GM21528 (cell line): Measurements from ENCODE around the gene EFHC1.

Experiments
- ATAC-seq: cut with Tn5 transposase; IDR thresholded peaks from one replicate; pipeline ENCODE4 v1.9.1; 2021; ENCODE audit warnings: mild to moderate bottlenecking, moderate library complexity; ENCODE audit not compliant: unreplicated experiment, low FRiP score

The EFHC1 gene

GRCh38 chr6:52394251-52394666, 25.9 kb upstream of the EFHC1 start:
- peak; percentile 63 for ATAC-seq

DNA sequence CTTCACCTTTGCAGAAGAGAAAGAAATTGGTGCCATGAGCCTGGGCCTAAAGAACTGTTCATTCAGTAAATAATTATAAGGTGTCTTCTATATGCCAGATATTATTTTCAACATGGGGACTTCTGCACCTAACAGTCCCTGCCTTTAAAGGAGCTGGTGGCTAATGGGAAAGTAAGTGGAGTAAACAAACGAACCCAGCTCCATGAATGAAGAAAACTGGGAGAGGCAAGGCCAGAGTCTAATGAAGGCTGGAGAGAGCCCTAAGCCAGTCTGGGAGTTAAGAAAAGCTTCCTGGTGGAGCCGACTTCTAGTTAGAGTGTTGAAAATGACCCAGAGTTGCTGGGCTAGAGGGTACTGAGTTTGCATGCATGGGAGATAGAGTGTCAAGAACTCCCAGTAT, 24.2 kb upstream of the EFHC1 start:
- no peak for ATAC-seq

GRCh38 chr6:52399511-52400312, 20.4 kb upstream of the EFHC1 start:
- peak; percentile 46 for ATAC-seq

GRCh38 chr6:52400313-52401041, 19.7 kb upstream of the EFHC1 start:
- no peak for ATAC-seq

- ATAC-seq = no peak
These were observed 17.1 kb upstream of the EFHC1 start for GRCh38 chr6:52403086-52403485.

DNA sequence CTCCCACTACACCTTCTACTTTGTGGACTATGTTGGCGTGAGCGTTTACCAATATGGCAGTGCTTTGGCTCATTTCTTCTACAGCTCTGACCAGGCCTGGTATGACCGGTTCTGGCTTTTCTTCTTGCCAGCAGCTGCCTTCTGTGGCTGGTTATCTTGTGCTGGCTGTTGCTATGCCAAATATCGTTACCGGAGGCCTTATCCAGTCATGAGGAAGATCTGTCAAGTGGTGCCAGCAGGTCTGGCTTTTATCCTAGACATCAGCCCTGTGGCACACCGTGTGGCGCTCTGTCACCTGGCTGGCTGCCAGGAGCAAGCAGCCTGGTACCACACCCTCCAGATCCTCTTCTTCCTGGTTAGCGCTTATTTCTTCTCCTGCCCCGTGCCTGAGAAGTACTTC, 16.5 kb upstream of the EFHC1 start:
- no peak for ATAC-seq

GRCh38 chr6:52405243-52405642, 14.9 kb upstream of the EFHC1 start:
- ATAC-seq = no peak

DNA sequence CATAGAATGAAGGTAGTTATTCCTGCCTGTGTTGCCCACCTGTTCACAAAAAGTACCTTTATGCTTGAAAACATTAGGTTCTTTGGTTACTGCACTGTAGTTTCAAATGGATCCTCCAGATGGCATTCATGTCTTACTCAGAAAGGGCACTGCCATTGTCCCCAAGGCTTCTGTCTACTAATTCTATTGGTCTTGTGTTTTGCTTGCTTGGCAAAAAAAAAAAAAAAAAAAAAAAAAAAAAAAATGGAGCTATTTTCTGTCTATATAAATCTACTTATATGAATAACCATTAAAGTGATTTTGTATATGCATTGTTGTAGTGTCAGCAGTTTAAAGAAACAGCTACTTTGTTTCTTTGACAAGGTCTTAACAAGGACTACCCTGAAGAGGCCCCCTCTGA, 12.7 kb upstream of the EFHC1 start:
- no peak for ATAC-seq

DNA sequence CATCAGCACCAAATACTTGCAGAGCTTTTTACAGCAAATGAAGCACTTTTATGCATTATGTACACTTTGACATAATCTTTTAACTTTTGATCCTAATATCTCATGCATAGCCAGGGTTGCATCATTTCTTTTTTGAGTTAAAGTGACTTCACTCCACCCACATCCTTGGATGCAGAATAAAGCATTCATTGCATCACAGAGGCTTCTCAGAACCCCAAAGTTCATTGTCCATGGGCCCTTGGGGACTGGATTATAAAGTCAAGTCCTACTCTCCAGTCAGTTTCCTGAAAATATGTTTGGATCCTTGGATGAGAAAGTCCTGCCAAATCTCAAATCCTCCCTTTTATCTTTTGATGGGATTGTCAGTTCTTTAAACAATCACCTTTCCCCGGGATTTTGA, 10.6 kb upstream of the EFHC1 start:
- ATAC-seq = no peak

- no peak for ATAC-seq
These were observed 9.2 kb upstream of the EFHC1 start for GRCh38 chr6:52410979-52411378.

GRCh38 chr6:52411911-52412310, 8.2 kb upstream of the EFHC1 start:
- no peak for ATAC-seq

GRCh38 chr6:52415333-52415732, 4.8 kb upstream of the EFHC1 start:
- ATAC-seq = no peak

DNA sequence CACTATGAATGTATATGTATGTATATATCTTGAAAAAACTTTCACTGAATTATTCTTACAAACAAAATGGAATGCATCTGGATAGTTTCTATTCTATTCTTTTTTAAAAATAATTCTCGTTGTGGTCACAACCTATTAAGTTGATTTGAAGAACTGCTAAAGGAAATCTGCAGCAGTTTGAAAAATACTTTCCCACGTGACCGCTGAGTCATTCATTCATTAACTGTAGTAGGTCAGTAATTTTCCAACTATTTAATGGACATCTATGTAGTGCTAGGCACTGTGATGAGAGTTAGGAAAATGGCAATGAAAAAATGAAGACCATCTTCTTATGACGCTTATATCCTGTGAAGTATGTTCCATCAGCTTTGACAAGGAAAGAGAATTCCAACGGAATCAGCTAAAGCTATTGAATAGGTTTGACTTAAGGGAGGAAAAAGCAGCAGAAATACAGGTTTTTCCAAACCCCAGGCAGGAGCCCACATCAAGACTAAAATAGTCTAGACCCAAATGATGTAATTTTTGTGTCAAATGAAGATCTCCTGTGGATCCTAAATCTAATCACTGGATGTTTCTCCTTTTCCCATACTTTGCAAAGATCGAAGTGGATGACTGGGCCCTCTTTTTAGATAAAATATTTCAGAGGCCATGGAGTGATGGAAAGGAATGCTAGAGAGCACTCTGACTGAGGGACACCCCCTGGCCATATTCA, 4.1 kb upstream of the EFHC1 start:
- ATAC-seq = no peak

DNA sequence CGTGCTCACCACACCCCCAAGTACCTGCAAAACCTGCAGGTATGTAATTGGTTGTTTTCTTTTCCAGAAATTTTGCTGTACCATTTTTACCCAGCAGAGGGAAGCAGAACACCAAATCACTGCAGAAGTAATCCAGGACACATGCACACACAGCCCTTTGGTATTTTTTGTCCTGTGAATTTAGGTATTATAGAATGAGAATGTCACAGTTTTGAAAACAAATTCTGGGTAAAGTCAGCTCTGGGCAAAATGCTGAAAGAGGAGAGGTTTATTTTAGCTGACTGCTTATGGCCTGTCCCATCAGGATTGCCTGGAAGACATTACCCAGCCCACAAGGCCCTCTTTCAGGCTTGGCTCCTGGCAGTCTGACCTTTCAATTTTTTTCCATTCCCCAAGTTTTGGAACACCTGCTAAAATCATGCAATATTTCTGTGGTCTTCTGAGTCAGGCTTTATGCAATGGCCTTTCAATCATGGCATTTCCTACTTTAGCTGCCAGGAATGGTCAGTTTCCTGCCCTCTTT, 3.5 kb upstream of the EFHC1 start:
- ATAC-seq = no peak

DNA sequence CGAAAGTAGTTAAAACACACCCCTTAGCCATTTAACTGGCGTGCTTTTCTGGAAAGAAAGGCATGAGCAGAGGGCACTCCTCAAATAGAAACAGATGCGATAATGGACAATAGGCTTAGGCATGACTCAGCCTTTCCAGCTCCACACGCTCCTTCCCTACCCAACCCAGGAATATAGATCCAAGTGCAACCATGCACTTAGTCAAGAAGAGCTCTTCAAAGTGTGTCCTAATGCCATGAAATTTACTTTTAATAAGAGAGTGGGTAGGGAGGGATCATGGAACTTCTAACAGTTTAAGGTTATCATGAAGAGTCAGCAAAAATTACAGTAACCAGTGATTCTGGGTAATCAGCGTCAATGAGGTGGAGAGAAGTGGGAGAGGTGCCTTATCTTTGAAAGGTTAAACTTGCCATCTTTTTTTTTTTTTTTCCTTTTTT, 2.4 kb upstream of the EFHC1 start:
- ATAC-seq = no peak

- no peak for ATAC-seq
These were observed 1.5 kb upstream of the EFHC1 start for GRCh38 chr6:52418606-52419005.

DNA sequence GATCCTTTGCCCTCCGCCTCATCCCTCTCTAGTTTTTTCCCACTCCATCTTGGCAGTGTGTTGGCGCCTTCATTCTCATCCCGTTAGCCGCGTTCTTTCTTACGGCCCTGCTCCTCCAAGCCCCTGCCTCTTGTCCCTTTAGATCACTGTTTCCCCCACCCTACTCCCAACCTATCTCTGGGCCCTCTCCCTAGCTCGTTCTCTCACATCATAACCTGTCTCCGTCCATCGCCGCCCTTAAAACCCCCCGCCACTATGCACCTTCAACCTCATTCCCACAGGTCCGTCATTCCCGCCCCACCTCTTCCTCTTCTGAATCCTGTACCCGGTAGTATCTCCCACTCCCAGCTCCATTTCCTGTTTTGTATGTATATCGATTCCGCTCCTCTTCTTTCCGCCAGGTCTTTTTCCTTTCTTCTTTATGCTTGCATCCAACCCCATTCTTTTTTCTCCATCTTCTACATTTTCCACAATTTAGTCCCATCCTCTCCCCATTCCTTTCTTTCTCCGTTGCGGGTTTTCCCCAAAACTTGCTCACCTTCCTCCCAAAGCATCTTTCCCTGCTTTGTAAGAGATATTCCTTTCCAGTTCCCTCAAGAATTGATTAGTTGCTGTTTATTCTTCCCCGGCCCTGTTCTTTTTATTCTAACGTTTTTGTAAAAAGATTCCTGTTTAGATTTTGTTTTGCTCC, 671 bp downstream of the EFHC1 start:
- no peak for ATAC-seq

- no peak for ATAC-seq
These were observed 2.0 kb downstream of the EFHC1 start for GRCh38 chr6:52422156-52422555.

DNA sequence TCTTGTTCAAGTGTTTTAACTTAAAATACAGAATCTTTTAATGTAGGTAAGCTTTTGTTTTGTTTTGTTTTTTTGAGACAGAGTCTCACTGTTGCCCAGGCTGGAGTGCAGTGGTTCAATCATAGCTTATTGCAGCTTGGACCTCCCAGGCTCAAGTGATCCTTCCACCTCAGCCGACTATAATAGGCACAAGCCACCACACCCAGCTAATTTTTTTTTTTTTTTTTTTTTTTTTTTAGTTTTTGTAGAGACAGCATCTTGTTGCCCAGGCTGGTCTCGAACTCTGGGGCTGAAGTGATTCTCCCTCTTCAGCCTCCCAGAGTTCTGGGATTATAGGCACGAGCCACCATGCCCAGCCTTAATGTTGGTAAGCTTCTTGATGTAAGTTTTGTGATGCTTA, 3.3 kb downstream of the EFHC1 start:
- no peak for ATAC-seq

DNA sequence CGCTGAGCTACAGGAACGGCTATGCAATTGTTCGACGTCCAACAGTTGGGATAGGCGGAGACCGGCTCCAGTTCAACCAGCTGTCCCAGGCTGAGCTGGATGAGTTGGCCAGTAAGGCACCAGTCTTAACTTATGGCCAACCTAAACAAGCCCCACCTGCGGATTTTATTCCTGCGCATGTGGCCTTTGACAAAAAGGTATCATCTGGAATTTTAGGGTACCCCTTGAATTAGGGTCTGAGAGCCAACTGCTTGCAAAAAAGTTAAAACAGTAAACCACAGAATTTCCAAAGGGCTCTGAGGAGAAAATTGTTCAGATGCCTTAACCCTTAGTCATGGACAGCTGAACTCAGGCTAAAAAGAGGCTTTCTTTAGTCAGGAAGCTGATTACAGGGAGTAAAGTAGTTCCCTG, 3.8 kb downstream of the EFHC1 start:
- ATAC-seq = no peak

- no peak for ATAC-seq
These were observed 4.4 kb downstream of the EFHC1 start for GRCh38 chr6:52424513-52424912.
